ENCODE data around the gene HRC.
"Not testable (repeated sequence)": the region's sequence is repeated elsewhere in the genome, so short reads cannot be mapped to it uniquely, and the experiment has no call there.

The HRC gene, protein sequence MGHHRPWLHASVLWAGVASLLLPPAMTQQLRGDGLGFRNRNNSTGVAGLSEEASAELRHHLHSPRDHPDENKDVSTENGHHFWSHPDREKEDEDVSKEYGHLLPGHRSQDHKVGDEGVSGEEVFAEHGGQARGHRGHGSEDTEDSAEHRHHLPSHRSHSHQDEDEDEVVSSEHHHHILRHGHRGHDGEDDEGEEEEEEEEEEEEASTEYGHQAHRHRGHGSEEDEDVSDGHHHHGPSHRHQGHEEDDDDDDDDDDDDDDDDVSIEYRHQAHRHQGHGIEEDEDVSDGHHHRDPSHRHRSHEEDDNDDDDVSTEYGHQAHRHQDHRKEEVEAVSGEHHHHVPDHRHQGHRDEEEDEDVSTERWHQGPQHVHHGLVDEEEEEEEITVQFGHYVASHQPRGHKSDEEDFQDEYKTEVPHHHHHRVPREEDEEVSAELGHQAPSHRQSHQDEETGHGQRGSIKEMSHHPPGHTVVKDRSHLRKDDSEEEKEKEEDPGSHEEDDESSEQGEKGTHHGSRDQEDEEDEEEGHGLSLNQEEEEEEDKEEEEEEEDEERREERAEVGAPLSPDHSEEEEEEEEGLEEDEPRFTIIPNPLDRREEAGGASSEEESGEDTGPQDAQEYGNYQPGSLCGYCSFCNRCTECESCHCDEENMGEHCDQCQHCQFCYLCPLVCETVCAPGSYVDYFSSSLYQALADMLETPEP
- 0 reads per million in 2 donors for total RNA-seq

DNA sequence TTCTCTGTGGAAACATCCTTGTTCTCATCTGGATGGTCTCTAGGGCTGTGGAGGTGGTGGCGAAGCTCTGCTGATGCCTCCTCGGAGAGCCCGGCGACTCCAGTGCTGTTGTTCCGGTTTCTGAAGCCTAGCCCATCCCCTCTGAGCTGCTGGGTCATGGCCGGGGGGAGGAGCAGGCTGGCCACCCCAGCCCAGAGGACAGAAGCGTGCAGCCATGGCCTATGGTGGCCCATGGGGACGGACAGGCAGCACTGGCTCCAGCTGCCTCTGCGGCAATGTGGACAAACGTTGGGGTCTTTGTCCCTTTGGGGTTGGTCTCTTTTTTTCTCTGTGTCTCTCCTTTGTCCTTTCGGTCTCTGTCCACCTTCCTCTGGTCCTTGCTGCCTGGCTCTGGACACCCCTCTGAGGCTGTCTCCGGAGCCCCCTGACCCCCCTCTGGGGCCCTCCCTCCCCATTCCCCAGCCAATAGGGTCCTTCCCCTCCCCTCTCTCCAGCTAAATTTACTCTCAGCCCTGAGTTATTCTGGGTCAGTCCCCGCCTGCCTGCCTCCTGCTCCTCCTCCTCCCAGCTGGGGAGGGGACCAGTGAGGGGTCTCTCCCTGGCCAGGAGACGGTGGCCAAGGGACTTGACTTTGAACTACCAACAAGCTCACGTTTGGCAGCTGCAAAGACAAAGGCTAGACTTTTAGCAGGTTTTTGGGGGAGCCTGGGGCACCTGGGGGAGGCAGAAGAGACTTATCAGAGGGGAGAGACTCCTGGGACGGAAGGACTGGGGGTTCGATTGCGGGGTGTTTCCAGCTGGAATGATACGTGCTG lies at the start of gene HRC:
TSS of gene HRC (minus strand) at position 392 of the 815 bp plus-strand sequence. CDS start at position 233, 159 bp downstream.
- DNase-seq, result no peak

DNA sequence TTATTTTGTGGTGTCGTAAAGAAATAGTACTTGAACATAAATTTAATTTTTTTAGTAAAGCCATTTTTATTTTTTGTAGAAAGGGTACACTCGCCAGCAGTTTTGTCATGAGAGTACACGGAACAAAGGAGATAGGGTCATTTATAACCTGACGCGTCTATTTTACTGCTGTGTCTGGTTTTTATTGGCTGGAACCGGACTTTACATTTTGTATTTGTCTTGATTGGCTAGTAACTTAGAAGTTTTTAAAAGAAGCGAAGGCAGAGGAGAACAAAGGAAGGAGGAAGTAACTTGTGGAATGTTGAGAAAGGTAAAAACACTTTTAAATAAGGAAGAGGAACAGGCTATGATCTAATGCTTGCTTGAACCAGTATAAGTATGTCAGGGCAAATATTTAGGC lies 45.8 kb upstream of the HRC start:
- DNase-seq, result no peak

DNA sequence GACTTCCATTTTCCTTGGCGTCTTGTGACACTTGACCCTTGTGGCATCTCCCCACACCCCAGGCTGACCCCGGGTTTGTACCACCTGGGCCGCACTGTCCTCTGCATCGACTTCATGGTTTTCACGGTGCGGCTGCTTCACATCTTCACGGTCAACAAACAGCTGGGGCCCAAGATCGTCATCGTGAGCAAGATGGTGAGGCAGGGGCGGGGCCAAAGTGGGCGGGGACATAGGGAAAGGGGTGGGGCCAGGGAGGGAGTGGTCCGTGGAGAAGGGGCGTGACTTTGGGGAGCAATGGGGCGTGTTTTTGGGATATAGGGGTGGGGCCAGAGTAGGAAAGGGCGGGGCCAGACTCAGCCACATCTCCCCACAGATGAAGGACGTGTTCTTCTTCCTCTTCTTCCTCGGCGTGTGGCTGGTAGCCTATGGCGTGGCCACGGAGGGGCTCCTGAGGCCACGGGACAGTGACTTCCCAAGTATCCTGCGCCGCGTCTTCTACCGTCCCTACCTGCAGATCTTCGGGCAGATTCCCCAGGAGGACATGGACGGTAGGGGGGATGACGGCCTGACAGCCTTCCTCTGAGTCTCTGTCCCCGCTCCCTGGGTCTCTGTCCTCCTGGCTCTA lies 45.2 kb upstream of the HRC start:
- no peak for DNase-seq

DNA sequence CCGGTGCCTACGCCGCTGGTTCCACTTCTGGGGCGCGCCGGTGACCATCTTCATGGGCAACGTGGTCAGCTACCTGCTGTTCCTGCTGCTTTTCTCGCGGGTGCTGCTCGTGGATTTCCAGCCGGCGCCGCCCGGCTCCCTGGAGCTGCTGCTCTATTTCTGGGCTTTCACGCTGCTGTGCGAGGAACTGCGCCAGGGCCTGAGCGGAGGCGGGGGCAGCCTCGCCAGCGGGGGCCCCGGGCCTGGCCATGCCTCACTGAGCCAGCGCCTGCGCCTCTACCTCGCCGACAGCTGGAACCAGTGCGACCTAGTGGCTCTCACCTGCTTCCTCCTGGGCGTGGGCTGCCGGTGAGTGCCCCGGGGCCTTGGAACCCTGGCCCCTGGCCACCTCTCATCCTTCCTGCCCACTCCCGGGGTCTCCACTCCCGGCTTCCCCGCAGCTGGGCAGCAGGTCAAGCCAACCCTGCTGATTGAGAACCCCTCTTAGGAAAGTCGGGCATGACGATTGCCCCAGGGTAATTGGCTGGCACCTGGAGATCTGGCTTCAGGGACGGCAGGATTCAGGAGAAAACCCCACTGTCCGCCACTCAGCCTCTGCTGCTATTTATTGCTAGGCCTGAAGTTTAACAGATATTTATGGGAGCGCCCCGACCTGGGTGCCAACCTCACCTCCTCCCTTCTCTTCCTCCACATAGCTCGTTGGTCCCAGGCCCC lies 41.5 kb upstream of the HRC start:
- DNase-seq, result no peak

DNA sequence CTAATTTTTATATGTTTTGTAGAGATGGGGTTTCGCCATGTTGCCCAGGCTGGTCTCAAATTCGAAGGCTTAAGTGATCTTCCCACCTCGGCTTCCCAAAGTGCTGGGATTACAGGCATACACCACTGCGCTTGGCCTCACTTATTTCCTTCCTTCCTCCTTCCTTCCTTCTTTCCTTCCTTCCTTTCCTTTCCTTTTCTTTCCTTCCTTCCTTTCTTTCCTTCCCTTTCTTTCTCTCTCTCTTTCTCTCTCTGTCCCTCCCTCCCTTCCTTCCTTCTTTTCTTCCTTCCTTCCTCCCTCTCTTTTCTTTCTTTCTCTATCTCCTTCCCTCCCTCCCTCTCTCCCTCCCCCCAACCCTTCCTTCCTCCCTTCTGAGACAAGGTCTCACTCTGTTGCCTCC lies 39.2 kb upstream of the HRC start:
- no peak for DNase-seq

DNA sequence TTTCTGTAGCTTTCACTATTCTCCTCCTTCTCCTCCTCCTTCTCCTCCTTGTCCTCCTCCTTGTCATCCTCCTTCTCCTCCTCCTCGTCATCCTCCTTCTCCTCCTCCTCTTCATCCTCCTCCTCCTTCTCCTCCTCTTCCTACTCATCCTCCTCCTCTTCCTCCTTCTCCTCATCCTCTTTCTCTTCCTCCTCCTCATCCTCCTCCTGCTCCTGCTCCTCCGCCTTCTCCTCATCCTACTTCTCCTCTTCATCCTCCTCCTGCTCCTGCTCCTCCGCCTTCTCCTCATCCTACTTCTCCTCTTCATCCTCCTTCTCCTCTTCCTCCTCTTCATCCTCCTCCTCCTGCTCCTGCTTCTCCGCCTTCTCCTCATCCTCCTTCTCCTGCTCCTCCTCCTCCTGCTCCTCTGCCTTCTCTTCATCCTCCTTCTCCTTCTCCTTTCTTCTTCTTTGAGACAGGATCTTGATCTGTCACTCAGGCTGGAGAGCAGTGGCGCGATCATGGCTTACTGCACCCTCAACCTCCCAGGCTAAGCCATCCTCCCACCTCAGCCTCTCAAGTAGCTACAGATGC lies 38.7 kb upstream of the HRC start:
- no peak for DNase-seq

DNA sequence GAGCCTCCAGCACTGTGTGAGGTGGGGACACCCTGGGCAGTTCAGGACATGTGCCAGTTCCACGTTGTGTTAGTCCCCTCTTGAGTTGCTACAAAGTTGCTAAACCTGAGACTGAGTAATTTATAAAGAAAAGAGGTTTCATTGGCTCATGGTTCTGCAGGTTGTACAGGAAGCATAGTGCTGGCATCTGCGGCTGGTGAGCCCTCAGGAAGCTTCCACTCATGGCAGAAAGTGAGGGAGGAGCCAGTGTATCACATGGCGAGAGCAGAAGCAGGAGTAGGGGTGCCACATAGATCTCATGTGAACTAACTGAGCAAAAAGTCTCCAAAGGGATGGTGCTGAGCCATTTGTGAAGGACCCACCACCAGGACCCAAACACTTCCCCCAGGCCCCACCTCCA lies 35.6 kb upstream of the HRC start:
- DNase-seq, result no peak

DNA sequence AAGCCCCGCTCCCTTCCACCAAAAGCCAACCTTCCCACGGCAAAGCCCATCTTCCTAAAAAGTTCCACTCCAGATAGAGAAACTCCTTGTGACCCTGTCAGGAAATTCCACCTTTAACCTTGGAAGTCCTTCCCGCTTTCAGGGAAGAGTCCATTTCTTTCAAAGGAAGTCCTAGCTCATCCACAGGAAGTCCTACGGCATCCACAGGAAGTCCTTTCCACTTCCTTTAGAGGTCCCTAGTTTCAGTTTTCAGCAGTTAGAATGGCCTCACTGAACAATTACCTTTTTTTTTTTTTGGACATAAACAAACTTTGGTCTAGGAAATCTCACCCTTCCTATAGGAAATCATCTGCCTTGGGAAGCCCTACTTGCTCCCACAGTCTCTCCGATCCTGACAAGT lies 34.1 kb upstream of the HRC start:
- DNase-seq, result no peak

DNA sequence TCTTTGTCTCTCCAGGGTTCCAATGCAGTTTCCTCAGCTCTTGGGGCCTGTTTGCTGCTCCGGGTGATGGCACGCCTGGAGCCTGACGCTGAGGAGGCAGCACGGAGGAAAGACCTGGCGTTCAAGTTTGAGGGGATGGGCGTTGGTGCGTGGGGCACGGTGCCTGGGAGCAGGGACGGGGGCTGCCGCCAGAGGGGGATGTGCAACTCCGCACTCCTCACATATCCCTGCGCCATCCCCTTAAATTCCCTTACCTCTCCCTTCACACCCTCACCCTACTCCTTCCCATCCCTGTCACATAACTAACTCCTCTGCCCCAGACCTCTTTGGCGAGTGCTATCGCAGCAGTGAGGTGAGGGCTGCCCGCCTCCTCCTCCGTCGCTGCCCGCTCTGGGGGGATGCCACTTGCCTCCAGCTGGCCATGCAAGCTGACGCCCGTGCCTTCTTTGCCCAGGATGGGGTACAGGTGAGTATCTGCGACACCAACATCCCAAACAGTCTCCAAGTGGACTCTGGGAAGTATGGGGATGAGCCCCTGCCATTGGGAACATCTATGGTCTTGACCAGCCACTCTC lies 33.5 kb upstream of the HRC start:
- DNase-seq, result no peak

DNA sequence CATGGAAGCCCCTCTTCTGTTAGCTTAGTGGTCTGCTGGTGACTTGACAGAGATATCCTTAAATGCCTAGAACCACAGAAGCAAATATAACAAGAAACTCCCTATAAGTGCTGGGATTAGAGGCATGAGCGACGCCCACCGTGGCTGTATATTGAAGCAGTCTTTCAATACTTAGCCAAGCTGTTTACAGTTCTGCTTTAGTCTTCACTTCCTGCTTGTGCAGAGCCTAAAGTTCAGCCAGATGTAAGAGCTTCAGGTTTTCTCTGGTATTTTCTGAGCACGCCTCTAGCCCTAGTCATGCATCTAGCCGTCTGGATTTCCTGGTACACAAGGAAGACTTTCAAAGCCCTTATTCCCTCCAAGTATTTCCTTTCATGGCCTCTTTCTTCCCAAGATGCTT lies 30.9 kb upstream of the HRC start:
- no peak for DNase-seq

DNA sequence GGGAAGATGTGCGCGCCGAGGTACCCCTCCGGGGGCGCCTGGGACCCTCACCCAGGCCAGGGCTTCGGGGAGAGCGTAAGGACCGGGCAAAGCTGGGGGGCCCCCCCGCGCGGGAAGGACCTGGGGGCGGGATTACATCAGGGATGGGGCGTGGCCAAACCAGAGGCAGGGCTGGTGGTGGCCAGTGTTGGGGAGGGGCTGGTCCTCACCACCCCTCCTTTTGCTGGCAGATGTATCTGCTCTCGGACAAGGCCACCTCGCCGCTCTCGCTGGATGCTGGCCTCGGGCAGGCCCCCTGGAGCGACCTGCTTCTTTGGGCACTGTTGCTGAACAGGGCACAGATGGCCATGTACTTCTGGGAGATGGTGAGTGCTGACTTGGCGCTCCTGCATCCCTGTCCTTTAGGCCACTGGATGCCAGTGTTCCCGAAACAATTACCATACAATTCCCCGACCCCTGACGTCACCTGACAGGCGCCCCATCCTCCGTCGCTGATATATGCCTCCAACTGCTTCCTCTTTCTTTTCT lies 27.7 kb upstream of the HRC start:
- DNase-seq, result no peak

DNA sequence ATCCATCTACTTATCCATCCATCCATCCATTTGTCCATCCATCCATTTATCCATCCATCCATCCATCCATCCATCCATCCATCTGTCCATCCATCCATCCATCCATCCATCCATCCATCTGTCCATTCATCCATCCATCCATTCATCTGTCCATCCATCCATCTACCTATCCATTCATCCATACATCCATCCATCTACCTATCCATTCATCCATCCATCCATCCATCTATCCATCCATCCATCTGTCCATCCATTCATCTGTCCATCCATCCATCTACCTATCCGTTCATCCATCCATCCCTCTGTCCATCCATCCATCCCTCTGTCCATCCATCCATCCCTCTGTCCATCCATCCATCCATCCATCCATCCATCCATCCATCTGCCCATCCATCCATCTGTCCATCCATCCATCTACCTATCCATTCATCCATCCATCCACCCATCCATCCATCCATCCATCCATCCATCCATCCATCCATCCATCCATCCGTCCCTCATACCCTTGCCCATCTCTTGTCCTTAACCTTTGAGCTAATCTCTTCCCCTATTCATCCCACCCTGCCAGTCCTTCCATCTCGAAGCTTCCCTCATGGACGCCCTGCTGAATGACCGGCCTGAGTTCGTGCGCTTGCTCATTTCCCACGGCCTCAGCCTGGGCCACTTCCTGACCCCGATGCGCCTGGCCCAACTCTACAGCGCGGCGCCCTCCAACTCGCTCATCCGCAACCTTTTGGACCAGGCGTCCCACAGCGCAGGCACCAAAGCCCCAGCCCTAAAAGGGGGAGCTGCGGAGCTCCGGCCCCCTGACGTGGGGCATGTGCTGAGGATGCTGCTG lies 27.0 kb upstream of the HRC start:
- not testable (repeated sequence) for DNase-seq

DNA sequence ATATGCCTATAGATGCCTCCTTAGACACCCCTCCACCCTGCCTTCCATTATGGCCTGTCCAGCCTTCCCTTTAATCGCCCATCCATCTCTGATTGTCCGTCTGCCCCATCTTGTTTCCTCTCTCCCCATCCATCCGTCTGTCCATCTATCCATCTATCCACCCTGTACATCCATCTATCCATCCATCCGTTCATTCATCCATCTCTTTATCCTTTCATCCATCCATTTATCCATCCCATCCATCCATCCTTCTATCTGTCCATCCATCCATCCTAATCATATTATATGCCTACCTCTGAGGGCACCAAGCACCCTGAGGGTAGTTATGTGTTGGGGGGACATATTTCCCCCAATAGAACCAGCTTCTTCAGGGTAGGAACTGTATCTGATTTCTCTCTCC lies 25.5 kb upstream of the HRC start:
- no peak for DNase-seq

DNA sequence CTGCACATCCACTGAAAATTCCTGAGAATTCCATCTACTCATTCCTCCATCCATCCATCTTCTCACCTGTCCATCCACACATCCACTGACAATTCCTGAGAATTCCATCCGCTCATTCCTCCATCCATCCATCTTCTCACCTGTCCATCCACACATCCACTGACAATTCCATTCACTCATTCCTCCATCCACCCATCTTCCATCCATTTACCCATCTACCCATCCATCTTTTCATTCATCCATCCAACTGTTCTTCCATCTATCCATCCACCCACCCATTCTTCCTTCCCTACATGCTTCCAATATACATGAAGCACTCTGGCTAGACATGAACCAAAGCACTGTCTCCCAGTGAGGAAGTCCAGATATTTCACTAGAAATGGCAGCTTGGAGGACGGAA lies 18.0 kb upstream of the HRC start:
- no peak for DNase-seq

DNA sequence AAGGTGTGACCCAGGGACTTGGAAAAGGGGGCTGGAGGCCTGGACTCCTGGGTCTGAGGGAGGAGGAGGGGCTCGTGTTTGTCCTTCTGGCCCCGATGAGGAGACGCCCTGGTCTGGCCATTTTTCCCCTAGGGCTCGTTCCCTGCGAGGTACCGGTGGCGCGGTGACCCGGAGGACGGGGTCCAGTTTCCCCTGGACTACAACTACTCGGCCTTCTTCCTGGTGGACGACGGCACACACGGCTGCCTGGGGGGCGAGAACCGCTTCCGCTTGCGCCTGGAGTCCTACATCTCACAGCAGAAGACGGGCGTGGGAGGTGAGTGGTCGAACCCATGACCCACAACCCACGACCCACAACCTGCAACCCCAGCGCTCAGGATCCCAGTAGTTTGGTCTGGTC lies 13.2 kb upstream of the HRC start:
- no peak for DNase-seq

DNA sequence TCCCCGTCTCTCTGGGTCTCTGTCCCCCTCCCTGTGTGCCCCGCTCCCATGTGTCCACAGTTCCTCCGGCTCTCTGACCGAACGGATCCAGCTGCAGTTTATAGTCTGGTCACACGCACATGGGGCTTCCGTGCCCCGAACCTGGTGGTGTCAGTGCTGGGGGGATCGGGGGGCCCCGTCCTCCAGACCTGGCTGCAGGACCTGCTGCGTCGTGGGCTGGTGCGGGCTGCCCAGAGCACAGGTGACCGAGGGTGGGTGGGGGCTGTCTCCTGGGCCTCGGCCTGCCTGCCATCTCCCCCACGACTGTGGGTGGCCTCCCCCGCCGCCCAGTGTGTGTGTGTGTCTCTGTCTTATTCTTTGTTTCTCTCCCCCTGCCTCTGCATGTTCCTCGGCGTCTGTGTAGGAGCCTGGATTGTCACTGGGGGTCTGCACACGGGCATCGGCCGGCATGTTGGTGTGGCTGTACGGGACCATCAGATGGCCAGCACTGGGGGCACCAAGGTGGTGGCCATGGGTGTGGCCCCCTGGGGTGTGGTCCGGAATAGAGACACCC lies 12.7 kb upstream of the HRC start:
- DNase-seq, result no peak

DNA sequence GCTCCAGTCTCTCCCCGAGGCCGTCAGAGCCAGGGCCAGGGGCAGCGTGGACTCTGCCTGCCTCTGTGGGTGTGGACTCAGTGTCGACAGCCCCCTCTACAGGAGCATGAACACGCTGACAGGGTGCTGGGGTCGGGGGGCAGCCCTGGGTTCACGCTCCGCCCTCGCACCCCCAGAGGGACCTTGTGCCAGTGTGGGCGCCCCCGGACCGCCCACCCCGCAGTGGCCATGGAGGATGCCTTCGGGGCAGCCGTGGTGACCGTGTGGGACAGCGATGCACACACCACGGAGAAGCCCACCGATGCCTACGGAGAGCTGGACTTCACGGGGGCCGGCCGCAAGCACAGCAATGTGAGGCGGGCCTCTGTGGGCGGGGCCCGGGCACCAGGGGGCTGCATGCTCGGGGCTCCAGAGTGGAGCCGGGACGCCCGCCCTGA lies 10.7 kb upstream of the HRC start:
- no peak for DNase-seq

DNA sequence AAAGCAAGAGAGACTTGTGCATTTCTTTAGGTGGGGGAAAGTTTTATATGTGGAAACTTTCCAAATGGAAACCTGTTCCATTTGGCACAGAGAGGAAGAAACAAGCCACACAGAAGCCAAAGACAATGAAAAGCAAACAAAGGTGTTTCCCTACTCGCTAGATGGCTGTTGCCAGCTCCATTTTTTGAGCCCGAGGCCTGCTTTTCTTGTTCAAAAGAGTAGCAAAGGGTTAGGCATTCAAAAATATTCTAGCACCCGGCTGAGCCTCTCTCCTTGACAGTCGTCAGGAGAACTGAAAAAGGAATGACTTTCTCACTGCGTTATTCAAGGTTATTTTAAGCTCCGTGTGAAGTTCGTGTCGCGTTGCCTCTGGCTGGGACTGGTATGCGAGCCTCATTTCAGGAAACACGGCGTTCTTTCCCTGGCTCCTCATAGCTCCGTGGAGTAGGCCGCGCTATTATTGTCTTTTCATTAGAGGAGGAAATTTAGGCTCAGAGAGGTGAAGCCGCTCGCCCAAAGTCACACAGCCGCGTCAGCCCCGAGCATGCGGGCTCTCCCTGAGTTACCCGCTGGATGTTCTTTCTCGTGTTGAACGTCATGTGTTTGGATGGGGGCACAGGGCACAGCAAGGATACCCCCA lies 10.0 kb upstream of the HRC start:
- DNase-seq, result no peak

DNA sequence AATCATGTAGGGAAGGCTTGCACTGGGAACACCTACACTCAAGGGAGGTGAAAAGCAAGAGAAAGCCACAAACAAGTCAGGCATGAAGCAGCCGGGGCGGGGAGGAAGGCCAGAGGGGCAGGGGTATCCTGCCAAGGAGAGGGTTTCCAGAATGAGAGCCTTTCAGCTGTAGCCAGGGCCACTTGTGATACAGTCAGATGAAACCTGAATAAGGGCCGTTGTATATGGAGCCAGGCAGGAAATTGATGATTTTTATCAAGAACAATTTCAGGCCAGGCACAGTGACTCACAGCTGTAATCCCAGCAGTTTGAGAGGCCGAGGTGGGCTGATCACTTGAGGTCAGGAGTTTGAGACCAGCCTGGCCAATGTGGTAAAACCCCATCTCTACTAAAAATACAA lies 6.8 kb upstream of the HRC start:
- DNase-seq, result no peak
